Duodenal mucosa (tissue), 2 donors: ENCODE results near the gene MAN2B2.

Source experiments
- H3K27ac ChIP-seq: one replicate; pipeline ENCODE4 v1.7.0; 2013; ENCODE audit warnings: low read depth, low read length
- H3K27me3 ChIP-seq, 2 donors: one replicate each; pipeline ENCODE4 v1.7.0; 2013; ENCODE audit warnings: low read length in 2 of 2, control low read depth in 1 of 2; ENCODE audit not compliant: insufficient read depth in 2 of 2, control insufficient read depth in 1 of 2
- H3K36me3 ChIP-seq, 2 donors: one replicate each; pipeline ENCODE4 v1.7.0; 2013; ENCODE audit warnings: low read length in 2 of 2, control low read depth in 1 of 2; ENCODE audit not compliant: insufficient read depth in 2 of 2, control insufficient read depth in 1 of 2
- H3K4me1 ChIP-seq, 2 donors: one replicate each; pipeline ENCODE4 v1.7.0; 2013; ENCODE audit warnings: low read length in 2 of 2, control low read depth in 1 of 2; ENCODE audit not compliant: insufficient read depth in 2 of 2, control insufficient read depth in 1 of 2
- H3K4me3 ChIP-seq, 2 donors: one replicate each; pipeline ENCODE4 v1.7.0; 2013; ENCODE audit warnings: low read length in 2 of 2, low read depth in 1 of 2
- H3K9ac ChIP-seq, 2 donors: one replicate each; pipeline ENCODE4 v1.7.0; 2013; ENCODE audit warnings: low read length in 2 of 2, low read depth in 1 of 2
- H3K9me3 ChIP-seq, 2 donors: one replicate each; pipeline ENCODE4 v1.7.0; 2013; ENCODE audit warnings: low read length in 2 of 2, control low read depth in 1 of 2; ENCODE audit not compliant: control insufficient read depth in 1 of 2

Gene MAN2B2

GRCh38 chr4:6542951-6543350 lies 32.0 kb upstream of the MAN2B2 start:
- peaks cover 0 to 7% of the 10 kb centered on the region in 2 donors for H3K9me3 ChIP-seq
- H3K9ac ChIP-seq = no peak overlapping the region
- H3K27ac ChIP-seq = no peak overlapping the region
- H3K4me1 ChIP-seq = peaks cover 0 to 3% of the 10 kb centered on the region in 2 donors
- no peaks in the 10 kb centered on the region for H3K36me3 ChIP-seq
- H3K4me3 ChIP-seq = no peak overlapping the region
- H3K27me3 ChIP-seq = no peaks in the 10 kb centered on the region

GRCh38 chr4:6546091-6546490 lies 28.9 kb upstream of the MAN2B2 start:
- Histone ChIP-seq H3K4me3 (no peak overlapping the region), H3K9ac (no peak overlapping the region), H3K4me1 (no peaks in the 10 kb centered on the region), H3K27ac (no peak overlapping the region), H3K9me3 (no peaks in the 10 kb centered on the region), H3K36me3 (no peaks in the 10 kb centered on the region), H3K27me3 (peaks cover 0 to 6% of the 10 kb centered on the region in 2 donors)

GRCh38 chr4:6546681-6547447 lies 28.1 kb upstream of the MAN2B2 start:
- peaks cover 0 to 7% of the 10 kb centered on the region in 2 donors for H3K9me3 ChIP-seq
- H3K4me1 ChIP-seq = no peaks in the 10 kb centered on the region
- H3K27ac ChIP-seq = no peak overlapping the region
- H3K4me3 ChIP-seq = no peak overlapping the region
- peaks cover 0 to 6% of the 10 kb centered on the region in 2 donors for H3K27me3 ChIP-seq
- H3K9ac ChIP-seq = no peak overlapping the region
- no peaks in the 10 kb centered on the region for H3K36me3 ChIP-seq

- Histone ChIP-seq H3K27ac (no peak overlapping the region), H3K4me3 (no peak overlapping the region), H3K36me3 (no peaks in the 10 kb centered on the region), H3K4me1 (no peaks in the 10 kb centered on the region), H3K9ac (no peak overlapping the region), H3K27me3 (peaks cover 0 to 6% of the 10 kb centered on the region in 2 donors), H3K9me3 (peaks cover 0 to 9% of the 10 kb centered on the region in 2 donors)
These were observed 26.6 kb upstream of the MAN2B2 start for GRCh38 chr4:6548201-6548881.

- no peaks in the 10 kb centered on the region for H3K4me1 ChIP-seq
- peaks cover 0 to 6% of the 10 kb centered on the region in 2 donors for H3K27me3 ChIP-seq
- no peaks in the 10 kb centered on the region for H3K36me3 ChIP-seq
- H3K27ac ChIP-seq = no peak overlapping the region
- H3K9ac ChIP-seq = no peak overlapping the region
- no peak overlapping the region for H3K4me3 ChIP-seq
- peaks cover 0 to 9% of the 10 kb centered on the region in 2 donors for H3K9me3 ChIP-seq
These were observed 26.1 kb upstream of the MAN2B2 start for GRCh38 chr4:6548882-6549230.

- no peak overlapping the region for H3K4me3 ChIP-seq
- no peaks in the 10 kb centered on the region for H3K4me1 ChIP-seq
- no peaks in the 10 kb centered on the region for H3K36me3 ChIP-seq
- H3K27me3 ChIP-seq = peaks cover 0 to 6% of the 10 kb centered on the region in 2 donors
- peaks cover 0 to 9% of the 10 kb centered on the region in 2 donors for H3K9me3 ChIP-seq
- H3K27ac ChIP-seq = no peak overlapping the region
- H3K9ac ChIP-seq = no peak overlapping the region
These were observed 25.5 kb upstream of the MAN2B2 start for GRCh38 chr4:6549445-6549844.

GRCh38 chr4:6549890-6550620 lies 24.9 kb upstream of the MAN2B2 start:
- H3K27me3 ChIP-seq = peaks cover 0 to 6% of the 10 kb centered on the region in 2 donors
- no peaks in the 10 kb centered on the region for H3K4me1 ChIP-seq
- no peak overlapping the region for H3K4me3 ChIP-seq
- no peaks in the 10 kb centered on the region for H3K36me3 ChIP-seq
- peaks cover 0 to 9% of the 10 kb centered on the region in 2 donors for H3K9me3 ChIP-seq
- H3K27ac ChIP-seq = no peak overlapping the region
- H3K9ac ChIP-seq = no peak overlapping the region

- Histone ChIP-seq H3K27me3 (peaks cover 0 to 6% of the 10 kb centered on the region in 2 donors), H3K4me1 (no peaks in the 10 kb centered on the region), H3K27ac (no peak overlapping the region), H3K9ac (no peak overlapping the region), H3K9me3 (peaks cover 0 to 9% of the 10 kb centered on the region in 2 donors), H3K4me3 (no peak overlapping the region), H3K36me3 (no peaks in the 10 kb centered on the region)
These were observed 24.2 kb upstream of the MAN2B2 start for GRCh38 chr4:6550821-6551220.

GRCh38 chr4:6551660-6552059 lies 23.3 kb upstream of the MAN2B2 start:
- Histone ChIP-seq H3K4me1 (no peaks in the 10 kb centered on the region), H3K9ac (no peak overlapping the region), H3K27ac (no peak overlapping the region), H3K36me3 (no peaks in the 10 kb centered on the region), H3K27me3 (peaks cover 0 to 6% of the 10 kb centered on the region in 2 donors), H3K4me3 (no peak overlapping the region), H3K9me3 (peaks cover 0 to 9% of the 10 kb centered on the region in 2 donors)

GRCh38 chr4:6555519-6555918 lies 19.5 kb upstream of the MAN2B2 start:
- no peaks in the 10 kb centered on the region for H3K4me1 ChIP-seq
- no peak overlapping the region for H3K4me3 ChIP-seq
- no peak overlapping the region for H3K9ac ChIP-seq
- peaks cover 9 to 11% of the 10 kb centered on the region in 2 donors for H3K27me3 ChIP-seq
- peaks cover 0 to 9% of the 10 kb centered on the region in 2 donors for H3K9me3 ChIP-seq
- H3K27ac ChIP-seq = no peak overlapping the region
- H3K36me3 ChIP-seq = no peaks in the 10 kb centered on the region
